DND-41 (cell line): Measurements from ENCODE around the gene PLEKHB1.

Experiments used
- ATAC-seq: fragments of 200-7000 bp; cut with Tn5 transposase; 3 replicates; pipeline ENCODE4 v1.9.1; 2021; ENCODE audit warnings: low read depth; ENCODE audit not compliant: insufficient read depth
- DNase-seq: peaks from one replicate; pipeline ENCODE4 v3.0.0-alpha.2; 2020
- H2AFZ ChIP-seq: 2 replicates; pipeline ENCODE4 v1.6.0; 2012; ENCODE audit warnings: low read depth, low read length
- H3K27ac ChIP-seq: 2 replicates; pipeline ENCODE4 v1.5.1; 2012; ENCODE audit warnings: low read length, inconsistent platforms
- H3K27me3 ChIP-seq: fragments of 200-600 bp; sonication (generic); 2 replicates; pipeline ENCODE4 v1.6.0; 2012; ENCODE audit warnings: low read length, mild to moderate bottlenecking, inconsistent platforms; ENCODE audit not compliant: insufficient read depth, poor library complexity
- H3K36me3 ChIP-seq: 2 replicates; pipeline ENCODE4 v1.5.1; 2012; ENCODE audit warnings: low read length, inconsistent platforms; ENCODE audit not compliant: insufficient read depth
- H3K4me1 ChIP-seq: 2 replicates; pipeline ENCODE4 v1.5.1; 2012; ENCODE audit warnings: mild to moderate bottlenecking, low read length; ENCODE audit not compliant: insufficient read depth
- H3K4me2 ChIP-seq: 2 replicates; pipeline ENCODE4 v1.6.0; 2012; ENCODE audit warnings: mild to moderate bottlenecking, moderate library complexity, low read length, inconsistent platforms; ENCODE audit not compliant: insufficient read depth
- H3K4me3 ChIP-seq, 2 experiments: fragments of 200-600 bp in 1 of 2; shearing (Covaris generic) in 1 of 2; 2 replicates each; pipeline ENCODE4 v1.5.1; 2012 to 2016; ENCODE audit warnings: inconsistent platforms in 2 of 2, low read length in 2 of 2, mild to moderate bottlenecking in 2 of 2, low read depth in 1 of 2, moderate library complexity in 1 of 2
- H3K79me2 ChIP-seq: 2 replicates; pipeline ENCODE4 v1.6.0; 2012; ENCODE audit warnings: low read length, inconsistent platforms; ENCODE audit not compliant: insufficient read depth
- H3K9ac ChIP-seq: 2 replicates; pipeline ENCODE4 v1.6.0; 2012; ENCODE audit warnings: low read depth, mild to moderate bottlenecking, inconsistent platforms, low read length, moderate library complexity
- H3K9me3 ChIP-seq: 2 replicates; pipeline ENCODE4 v1.5.1; 2012; ENCODE audit warnings: low read length, moderate library complexity, mild to moderate bottlenecking, inconsistent platforms; ENCODE audit not compliant: insufficient read depth, severe bottlenecking
- H4K20me1 ChIP-seq: 2 replicates; pipeline ENCODE4 v1.6.0; 2012; ENCODE audit warnings: low read length; ENCODE audit not compliant: insufficient read depth
- CTCF ChIP-seq: IDR thresholded peaks from 2 replicates; pipeline ENCODE4 v1.5.1; 2012; ENCODE audit warnings: borderline replicate concordance, low read length, moderate library complexity, mild to moderate bottlenecking; ENCODE audit not compliant: poor library complexity, severe bottlenecking; ENCODE audit errors: extremely low read depth
- EZH2 ChIP-seq: IDR thresholded peaks from 3 replicates; pipeline ENCODE4 v1.6.1; 2012; ENCODE audit warnings: borderline replicate concordance, low read depth, mild to moderate bottlenecking, moderate library complexity, low read length, inconsistent platforms; ENCODE audit not compliant: severe bottlenecking

The PLEKHB1 gene

GRCh38 chr11:73648571-73649046 is 2.2 kb downstream of the PLEKHB1 start:
- Histone ChIP-seq H3K4me1 (no peaks in the 10 kb centered on the region), H3K27ac (no peak overlapping the region), H3K4me3 (no peak overlapping the region), H3K9ac (no peak overlapping the region), H2AFZ (no peak overlapping the region), H3K36me3 (no peaks in the 10 kb centered on the region), H4K20me1 (peaks cover 3% of the 10 kb centered on the region; the same call in 1 of the 2 replicates), H3K79me2 (no peaks in the 10 kb centered on the region), H3K4me2 (no peak overlapping the region), H3K9me3 (no peaks in the 10 kb centered on the region), H3K27me3 (no peaks in the 10 kb centered on the region)
- DNase-seq (no peak), ATAC-seq (no peak)
- TF ChIP-seq EZH2 (no peak), CTCF (no peak)

GRCh38 chr11:73649206-73649605 is 2.8 kb downstream of the PLEKHB1 start:
- Histone ChIP-seq H3K9me3 (no peaks in the 10 kb centered on the region), H3K36me3 (no peaks in the 10 kb centered on the region), H2AFZ (no peak overlapping the region), H3K4me2 (no peak overlapping the region), H4K20me1 (peaks cover 3% of the 10 kb centered on the region; the same call in 1 of the 2 replicates), H3K79me2 (no peaks in the 10 kb centered on the region), H3K4me3 (no peak overlapping the region), H3K27me3 (no peaks in the 10 kb centered on the region), H3K4me1 (no peaks in the 10 kb centered on the region), H3K9ac (no peak overlapping the region), H3K27ac (no peak overlapping the region)
- no peak for DNase-seq
- no peak for ATAC-seq
- no peak for TF ChIP-seq CTCF

GRCh38 chr11:73650400-73650799 is 4.0 kb downstream of the PLEKHB1 start:
- no peak overlapping the region for H3K27ac ChIP-seq
- no peaks in the 10 kb centered on the region for H3K4me1 ChIP-seq
- no peaks in the 10 kb centered on the region for H3K27me3 ChIP-seq
- TF ChIP-seq EZH2: no peak
- no peak for TF ChIP-seq CTCF
- no peaks in the 10 kb centered on the region for H3K9me3 ChIP-seq
- H3K4me2 ChIP-seq: no peak overlapping the region
- no peak overlapping the region for H3K4me3 ChIP-seq
- H4K20me1 ChIP-seq: peaks cover 3% of the 10 kb centered on the region; the same call in 1 of the 2 replicates
- H3K79me2 ChIP-seq: no peaks in the 10 kb centered on the region
- H3K9ac ChIP-seq: no peak overlapping the region
- DNase-seq: no peak
- no peaks in the 10 kb centered on the region for H3K36me3 ChIP-seq
- ATAC-seq: no peak
- H2AFZ ChIP-seq: no peak overlapping the region

- DNase-seq: no peak
- ATAC-seq: no peak
Observed at GRCh38 chr11:73651252-73651651, 4.9 kb downstream of the PLEKHB1 start.

More at GRCh38 chr11:73651252-73651651, 4.9 kb downstream of the PLEKHB1 start:
- H3K79me2 ChIP-seq: no peaks in the 10 kb centered on the region
- no peak overlapping the region for H3K4me2 ChIP-seq
- no peaks in the 10 kb centered on the region for H3K4me1 ChIP-seq
- no peaks in the 10 kb centered on the region for H3K36me3 ChIP-seq
- H3K27ac ChIP-seq: no peak overlapping the region
- H3K9me3 ChIP-seq: no peaks in the 10 kb centered on the region
- H3K4me3 ChIP-seq: no peak overlapping the region
- TF ChIP-seq CTCF (no peak), EZH2 (no peak)
- H3K9ac ChIP-seq: no peak overlapping the region
- peaks cover 3% of the 10 kb centered on the region; the same call in 1 of the 2 replicates for H4K20me1 ChIP-seq
- H3K27me3 ChIP-seq: no peaks in the 10 kb centered on the region
- no peak overlapping the region for H2AFZ ChIP-seq
